PC-3 (cell line): Measurements from ENCODE around the gene LRCH4. TPM values are rescaled to one million over a fixed set of nuclear protein-coding genes. Genes with fewer than 3 reads are reported as not detected.

Experiments used
- ATAC-seq: fragments of 200-7000 bp; cut with Tn5 transposase; 2 replicates; pipeline ENCODE4 v1.9.1; 2020; ENCODE audit warnings: mild to moderate bottlenecking, moderate library complexity
- BruUV-seq: library from RNA; stranded (reverse); fragments of 400-500 nt; replicated peaks from 2 replicates; lab custom pipeline; 2021; lab: Mats Ljungman, UMichigan
- CTCF ChIA-PET: fragments of 300-600 bp; sonication (Branson Sonifier 250); formaldehyde crosslinking; loops from one replicate; lab custom pipeline; 2022; ENCODE audit warnings: antibody characterized with exemption; lab: Charles Lee
- POLR2A ChIA-PET: fragments of 300-600 bp; sonication (Branson Sonifier 250); formaldehyde crosslinking; loops from one replicate; lab custom pipeline; 2022; ENCODE audit warnings: antibody characterized with exemption; ENCODE audit not compliant: unreplicated experiment; lab: Charles Lee
- DNase-seq: peaks from one replicate; pipeline ENCODE4 v3.0.0-alpha.2; 2015
- H2AFZ ChIP-seq: fragments of 300-600 bp; sonication (generic); 2 replicates; pipeline ENCODE4 v1.6.0; 2016; ENCODE audit warnings: antibody characterized with exemption, low read length
- H3F3A ChIP-seq: fragments of 300-600 bp; sonication (generic); one replicate; pipeline ENCODE4 v1.6.0; 2017; ENCODE audit warnings: antibody characterized with exemption, low read length, control low read depth, mild to moderate bottlenecking; ENCODE audit not compliant: unreplicated experiment
- H3K27ac ChIP-seq: fragments of 300-600 bp; sonication (generic); 2 replicates; pipeline ENCODE4 v1.5.1; 2016; ENCODE audit warnings: mild to moderate bottlenecking, low read length
- H3K27me3 ChIP-seq: fragments of 300-600 bp; sonication (generic); 2 replicates; pipeline ENCODE4 v1.6.1; 2016; ENCODE audit warnings: low read length, mixed read lengths
- H3K36me3 ChIP-seq: fragments of 300-600 bp; sonication (generic); 2 replicates; pipeline ENCODE4 v1.6.1; 2016; ENCODE audit warnings: low read depth, mixed run types, low read length, mixed read lengths
- H3K4me1 ChIP-seq: fragments of 300-600 bp; sonication (generic); 2 replicates; pipeline ENCODE4 v1.5.1; 2016; ENCODE audit warnings: low read length; ENCODE audit not compliant: insufficient read depth
- H3K4me2 ChIP-seq: fragments of 300-600 bp; sonication (generic); 2 replicates; pipeline ENCODE4 v1.6.0; 2016; ENCODE audit warnings: low read length
- H3K4me3 ChIP-seq: fragments of 300-600 bp; sonication (generic); 2 replicates; pipeline ENCODE4 v1.5.1; 2016; ENCODE audit warnings: mild to moderate bottlenecking, low read length, mixed read lengths
- H3K79me2 ChIP-seq: fragments of 300-600 bp; sonication (generic); 2 replicates; pipeline ENCODE4 v1.6.1; 2017; ENCODE audit warnings: low read length, mixed read lengths
- H3K9ac ChIP-seq: fragments of 300-600 bp; sonication (generic); 2 replicates; pipeline ENCODE4 v1.6.0; 2016; ENCODE audit warnings: mild to moderate bottlenecking, low read length
- H3K9me2 ChIP-seq: fragments of 300-600 bp; sonication (generic); replicated peaks from 2 replicates; pipeline ENCODE4 v1.6.1; 2016; ENCODE audit warnings: mixed run types, low read length, mixed read lengths
- H3K9me3 ChIP-seq: fragments of 300-600 bp; sonication (generic); 2 replicates; pipeline ENCODE4 v1.6.1; 2016; ENCODE audit warnings: low read length, mixed read lengths
- H4K20me1 ChIP-seq: fragments of 300-600 bp; sonication (generic); 2 replicates; pipeline ENCODE4 v1.6.1; 2016; ENCODE audit warnings: low read length, mixed read lengths
- EZH2 ChIP-seq: fragments of 300-600 bp; sonication (generic); IDR thresholded peaks from one replicate; pipeline ENCODE4 v1.6.1; 2017; ENCODE audit warnings: antibody characterized with exemption, mild to moderate bottlenecking, low read length; ENCODE audit not compliant: unreplicated experiment
- EZH2phosphoT487 ChIP-seq: fragments of 300-600 bp; sonication (generic); IDR thresholded peaks from 2 replicates; pipeline ENCODE4 v1.6.1; 2018; ENCODE audit warnings: mild to moderate bottlenecking, antibody characterized with exemption, low read length, borderline replicate concordance
- intact Hi-C: fragments of 100-400 bp; cut with micrococcal nuclease; formaldehyde crosslinking; loops from 2 replicates; pipeline ENCODE4 v1.9.0; 2023
- total RNA-seq: library from RNA; depleted of rRNA; stranded (reverse); fragments of >200 nt; gene quantifications from 2 replicates; pipeline ENCODE4 v1.2.3, GENCODE V29; 2014
- TF ChIP-seq, protein P1 (sequence below): fragments of 300-600 bp; sonication (generic); conservative IDR thresholded peaks from 2 replicates; pipeline ENCODE4 v1.5.1; 2017; ENCODE audit warnings: antibody characterized with exemption, low read depth, mild to moderate bottlenecking, low read length

LRCH4 gene
- total RNA-seq, 1 experiment from 2014 or later = 15.6 TPM

- Histone ChIP-seq H3K4me2 (peak overlapping the region; percentile 85), H3K9ac (peak overlapping the region; percentile 94), H3K9me2 (no peaks in the 10 kb centered on the region), H3K9me3 (no peaks in the 10 kb centered on the region), H3K4me1 (peaks cover 17% of the 10 kb centered on the region), H3F3A (no peaks in the 10 kb centered on the region), H3K27me3 (no peaks in the 10 kb centered on the region), H2AFZ (peak overlapping the region; percentile 69; the same call in 1 of the 2 replicates), H3K79me2 (peaks cover 24% of the 10 kb centered on the region), H3K36me3 (peaks cover 10% of the 10 kb centered on the region; the same call in 1 of the 2 replicates), H4K20me1 (no peaks in the 10 kb centered on the region), H3K27ac (no peak overlapping the region), H3K4me3 (peak overlapping the region; percentile 78)
- TF ChIP-seq, protein P1, sequence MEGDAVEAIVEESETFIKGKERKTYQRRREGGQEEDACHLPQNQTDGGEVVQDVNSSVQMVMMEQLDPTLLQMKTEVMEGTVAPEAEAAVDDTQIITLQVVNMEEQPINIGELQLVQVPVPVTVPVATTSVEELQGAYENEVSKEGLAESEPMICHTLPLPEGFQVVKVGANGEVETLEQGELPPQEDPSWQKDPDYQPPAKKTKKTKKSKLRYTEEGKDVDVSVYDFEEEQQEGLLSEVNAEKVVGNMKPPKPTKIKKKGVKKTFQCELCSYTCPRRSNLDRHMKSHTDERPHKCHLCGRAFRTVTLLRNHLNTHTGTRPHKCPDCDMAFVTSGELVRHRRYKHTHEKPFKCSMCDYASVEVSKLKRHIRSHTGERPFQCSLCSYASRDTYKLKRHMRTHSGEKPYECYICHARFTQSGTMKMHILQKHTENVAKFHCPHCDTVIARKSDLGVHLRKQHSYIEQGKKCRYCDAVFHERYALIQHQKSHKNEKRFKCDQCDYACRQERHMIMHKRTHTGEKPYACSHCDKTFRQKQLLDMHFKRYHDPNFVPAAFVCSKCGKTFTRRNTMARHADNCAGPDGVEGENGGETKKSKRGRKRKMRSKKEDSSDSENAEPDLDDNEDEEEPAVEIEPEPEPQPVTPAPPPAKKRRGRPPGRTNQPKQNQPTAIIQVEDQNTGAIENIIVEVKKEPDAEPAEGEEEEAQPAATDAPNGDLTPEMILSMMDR = no peak
- TF ChIP-seq EZH2 (no peak), EZH2phosphoT487 (no peak)
- ChIA-PET POLR2A (interaction anchor here (0.5 to 0.8 kb wide), 5 partner anchors 13 to 632 kb away, joined by 3 read pairs; partner anchors contain the start of gene PLOD3), CTCF (interaction anchor here (0.5 to 1.6 kb wide), 6 partner anchors 18 to 120 kb away, joined by 3 to 4 read pairs (median 4); no protein-coding TSS in a partner anchor)
- BruUV-seq = TSS peak; percentile 51
- intact Hi-C loops = loop anchor here (5.0 kb wide), 1 partner anchor 107 kb away; the partner anchor contains the start of gene GIGYF1
- ATAC-seq = peak; percentile 1
- DNase-seq = peak; percentile 48
Observed at GRCh38 chr7:100584683-100585510, 1.0 kb downstream of the LRCH4 start.

- Histone ChIP-seq H3K9ac (0 out of 2 replicates have a peak overlapping the region, but pooled peaks have one; percentile 94), H3K79me2 (peaks cover 24% of the 10 kb centered on the region), H3F3A (no peaks in the 10 kb centered on the region), H3K36me3 (peaks cover 14% of the 10 kb centered on the region; the same call in 1 of the 2 replicates), H3K4me3 (peak overlapping the region; percentile 78), H3K4me1 (peaks cover 17% of the 10 kb centered on the region), H2AFZ (no peak overlapping the region), H3K4me2 (peak overlapping the region; percentile 85), H3K27me3 (no peaks in the 10 kb centered on the region), H3K9me3 (no peaks in the 10 kb centered on the region), H3K9me2 (no peaks in the 10 kb centered on the region), H3K27ac (no peak overlapping the region), H4K20me1 (no peaks in the 10 kb centered on the region)
- TF ChIP-seq EZH2phosphoT487 = no peak
- no peak for TF ChIP-seq EZH2
- TF ChIP-seq, protein P1 = no peak
- no TSS peak for BruUV-seq
- no peak for DNase-seq
- no peak for ATAC-seq
- ChIA-PET POLR2A (interaction anchor here (0.6 to 0.8 kb wide), 4 partner anchors 13 to 633 kb away, joined by 3 read pairs; partner anchors contain the start of gene PLOD3), CTCF (interaction anchor here (0.6 to 1.6 kb wide), 3 partner anchors 29 to 118 kb away, joined by 4 read pairs; no protein-coding TSS in a partner anchor)
- intact Hi-C loops = no loop called here
Observed at GRCh38 chr7:100584054-100584682, 1.8 kb downstream of the LRCH4 start.
